ENCODE measurements around the gene CDH13.

The CDH13 gene

GRCh38 chr16:83586036-83586435, 959.3 kb downstream of the CDH13 start:
- DNase-seq (ENCODE audit: extremely low spot score), result no peak
- ChIA-PET CTCF (interaction anchor here (1.2 kb wide), 1 partner anchor 45 kb away, joined by 3 read pairs; no protein-coding TSS in a partner anchor), POLR2A (no interaction called here)
- no peak for TF ChIP-seq CTCF (IDR thresholded peaks at IDR 0.05; ENCODE audit: control extremely low read depth, extremely low read depth, low read depth, missing control alignments)

GRCh38 chr16:83586461-83587200, 959.9 kb downstream of the CDH13 start:
- no peak for DNase-seq (ENCODE audit: extremely low spot score)
- ChIA-PET CTCF (interaction anchor here (1.2 kb wide), 1 partner anchor 44 kb away, joined by 3 read pairs; no protein-coding TSS in a partner anchor), POLR2A (no interaction called here)
- TF ChIP-seq CTCF (IDR thresholded peaks at IDR 0.05; ENCODE audit: control extremely low read depth, extremely low read depth, low read depth, missing control alignments), result no peak

GRCh38 chr16:83587201-83587600, 960.4 kb downstream of the CDH13 start:
- DNase-seq (ENCODE audit: extremely low spot score), result no peak
- POLR2A ChIA-PET, result no interaction called here
- CTCF ChIA-PET, result no interaction called here
- no peak for TF ChIP-seq CTCF (IDR thresholded peaks at IDR 0.05; ENCODE audit: control extremely low read depth, extremely low read depth, low read depth, missing control alignments)

- POLR2A ChIA-PET, result no interaction called here
- DNase-seq (ENCODE audit: extremely low spot score), result no peak
- no peak for TF ChIP-seq CTCF (IDR thresholded peaks at IDR 0.05; ENCODE audit: control extremely low read depth, extremely low read depth, low read depth, missing control alignments)
- CTCF ChIA-PET, result no interaction called here
These were observed 961.3 kb downstream of the CDH13 start for GRCh38 chr16:83588070-83588469.

GRCh38 chr16:83589576-83589975, 962.8 kb downstream of the CDH13 start:
- CTCF ChIA-PET, result interaction anchor here (1.0 kb wide), 1 partner anchor 48 kb away, joined by 3 read pairs; no protein-coding TSS in a partner anchor

GRCh38 chr16:83592778-83593177, 966.0 kb downstream of the CDH13 start:
- CTCF ChIA-PET, result interaction anchor here (1.4 to 1.8 kb wide), 2 partner anchors 10 to 15 kb away, joined by 5 read pairs; no protein-coding TSS in a partner anchor
- DNase-seq (ENCODE audit: extremely low spot score), result no peak
- POLR2A ChIA-PET, result no interaction called here
- TF ChIP-seq CTCF (IDR thresholded peaks at IDR 0.05; ENCODE audit: control extremely low read depth, extremely low read depth, low read depth, missing control alignments), result no peak

More at GRCh38 chr16:83589576-83589975, 962.8 kb downstream of the CDH13 start:
- DNase-seq (ENCODE audit: extremely low spot score), result no peak
- POLR2A ChIA-PET, result no interaction called here
- no peak for TF ChIP-seq CTCF (IDR thresholded peaks at IDR 0.05; ENCODE audit: control extremely low read depth, extremely low read depth, low read depth, missing control alignments)

Data from GM10248 (cell line).